Measurements from ENCODE around the gene LAMA3. TPM values are rescaled to one million over a fixed set of nuclear protein-coding genes. Genes with fewer than 3 reads are reported as not detected.

The LAMA3 gene
- total RNA-seq, 1 experiment from 2014 or later = 5.6 TPM

- Histone ChIP-seq H3K27me3 (ENCODE audit: insufficient read depth, low read length) (no peaks in the 10 kb centered on the region), H3K4me1 (ENCODE audit: control insufficient read depth in 1 of 2, insufficient read depth in 2 of 2, low read length in 2 of 2) (peaks cover 11 to 19% of the 10 kb centered on the region in 2 experiments), H3K9me2 (ENCODE audit: insufficient read depth) (no peaks in the 10 kb centered on the region), H3K4me3 (replicated peaks in 1 of 2; ENCODE audit: low read depth in 1 of 2, low read length in 2 of 2) (no peak overlapping the region), H2AFZ (ENCODE audit: low read depth, low read length, poor library complexity, severe bottlenecking) (peak overlapping the region; percentile 3), H3K9ac (ENCODE audit: low read length) (no peak overlapping the region), H3K9me3 (ENCODE audit: control insufficient read depth in 1 of 2, insufficient read depth in 1 of 2, low read depth in 1 of 2, low read length in 2 of 2) (no peaks in the 10 kb centered on the region), H3K36me3 (ENCODE audit: control insufficient read depth in 1 of 2, insufficient read depth in 2 of 2, low read length in 2 of 2) (no peaks in the 10 kb centered on the region), H3K4me2 (ENCODE audit: low read length) (peak overlapping the region; percentile 46), H4K20me1 (ENCODE audit: insufficient read depth) (no peaks in the 10 kb centered on the region), H3K79me2 (ENCODE audit: insufficient read depth, low read length) (no peaks in the 10 kb centered on the region), H3K27ac (ENCODE audit: low read depth, low read length) (no peak overlapping the region)
- ChIA-PET CTCF (interaction anchor here (0.6 to 3.6 kb wide), 42 partner anchors 9 to 904 kb away, joined by 3 to 178 read pairs (median 6); partner anchors contain the start of genes RBBP8 and RMC1), POLR2A (interaction anchor here (1.0 to 1.7 kb wide), 5 partner anchors 9 to 187 kb away, joined by 3 to 8 read pairs (median 3); no protein-coding TSS in a partner anchor), RAD21 (ENCODE audit: low non-redundant PET in 1 of 2, low total read pairs in 2 of 2, uncharacterized antibody in 2 of 2, unreplicated experiment in 2 of 2) (interaction anchor here (1.0 to 2.6 kb wide), 18 partner anchors 8 to 204 kb away, joined by 3 to 28 read pairs (median 6); no protein-coding TSS in a partner anchor)
- ATAC-seq = peak; percentile 47
- BruUV-seq (replicated peaks) = no TSS peak
- no peak for TF ChIP-seq CBX3 (IDR thresholded peaks at IDR 0.05; ENCODE audit: low read depth)
- no peak for TF ChIP-seq EZH2phosphoT487 (IDR thresholded peaks at IDR 0.05; ENCODE audit: borderline replicate concordance)
- TF ChIP-seq RAD21 (IDR thresholded peaks at IDR 0.05; ENCODE audit: low read depth) = no peak
- no peak for TF ChIP-seq EGR1 (IDR thresholded peaks at IDR 0.05; ENCODE audit: low read depth)
- no peak for TF ChIP-seq EZH2 (IDR thresholded peaks at IDR 0.05)
- no peak for TF ChIP-seq ZNF274 (IDR thresholded peaks at IDR 0.05; ENCODE audit: low read depth, low read length)
- TF ChIP-seq FOSL1 (IDR thresholded peaks at IDR 0.05; ENCODE audit: low read depth) = no peak
- no peak for TF ChIP-seq ZFX (IDR thresholded peaks at IDR 0.05)
- TF ChIP-seq ELF1 (IDR thresholded peaks at IDR 0.05; ENCODE audit: borderline replicate concordance, low read depth) = no peak
- no peak for TF ChIP-seq ZBTB33 (IDR thresholded peaks at IDR 0.05; ENCODE audit: extremely low read depth, insufficient replicate concordance, low read length)
- no peak for TF ChIP-seq MAX (IDR thresholded peaks at IDR 0.05)
- no peak for TF ChIP-seq SRF (IDR thresholded peaks at IDR 0.05; ENCODE audit: low read depth)
- TF ChIP-seq ATF3 (IDR thresholded peaks at IDR 0.05) = no peak
- TF ChIP-seq SP1 (IDR thresholded peaks at IDR 0.05; ENCODE audit: low read depth) = no peak
- TF ChIP-seq CEBPB (IDR thresholded peaks at IDR 0.05; ENCODE audit: low read depth) = no peak
- no peak for TF ChIP-seq TCF7L2 (IDR thresholded peaks at IDR 0.05; ENCODE audit: borderline replicate concordance, extremely low read depth, insufficient read depth, insufficient read length)
- TF ChIP-seq POLR2A (IDR thresholded peaks at IDR 0.05; ENCODE audit: borderline replicate concordance, extremely low read depth, insufficient read depth, insufficient read length) = no peak
- TF ChIP-seq SIN3A (IDR thresholded peaks at IDR 0.05; ENCODE audit: low read depth) = no peak
- DNase-seq (ENCODE audit: low read depth, low spot score) = no peak
- intact Hi-C loops (cut with micrococcal nuclease) = loop anchor here (1.0 to 10.0 kb wide), 5 partner anchors 80 to 412 kb away; no protein-coding TSS in a partner anchor
Measured at GRCh38 chr18:23702606-23703005, 13.4 kb downstream of the LAMA3 start.

All from HCT116 (cell line).